Glutamatergic neuron (in vitro differentiated cells): ENCODE measurements around the gene MRPL10. TPM values are rescaled to one million over a fixed set of nuclear protein-coding genes. Genes with fewer than 3 reads are reported as not detected.

ENCODE experiments used
- DNase-seq: peaks from one replicate; pipeline ENCODE4 v3.0.0; 2022
- H3K27ac Mint-ChIP-seq: one replicate; pipeline ENCODE4 v1.8.0; 2020; ENCODE audit warnings: mild to moderate bottlenecking, mixed read lengths, inconsistent platforms; ENCODE audit not compliant: unreplicated experiment
- H3K27me3 Mint-ChIP-seq: one replicate; pipeline ENCODE4 v1.8.0; 2020; ENCODE audit warnings: mild to moderate bottlenecking, moderate library complexity, mixed read lengths, inconsistent platforms; ENCODE audit not compliant: unreplicated experiment
- H3K36me3 Mint-ChIP-seq: one replicate; pipeline ENCODE4 v1.8.0; 2020; ENCODE audit warnings: mild to moderate bottlenecking, mixed read lengths, inconsistent platforms; ENCODE audit not compliant: unreplicated experiment
- H3K4me1 Mint-ChIP-seq: one replicate; pipeline ENCODE4 v1.8.0; 2020; ENCODE audit warnings: mild to moderate bottlenecking, low read depth, mixed read lengths, inconsistent platforms; ENCODE audit not compliant: unreplicated experiment
- H3K4me3 Mint-ChIP-seq: one replicate; pipeline ENCODE4 v1.8.0; 2020; ENCODE audit warnings: mild to moderate bottlenecking, mixed read lengths, inconsistent platforms; ENCODE audit not compliant: unreplicated experiment
- H3K9me3 Mint-ChIP-seq: one replicate; pipeline ENCODE4 v1.8.0; 2020; ENCODE audit warnings: mild to moderate bottlenecking, moderate library complexity, mixed read lengths, inconsistent platforms; ENCODE audit not compliant: unreplicated experiment
- total RNA-seq: library from RNA; stranded (reverse); fragmentation: NEBNext Ultra II Directional; extraction: Animal tissue kit (Norgen Biotek cat#: 25700); gene quantifications from one replicate; pipeline ENCODE4 v1.2.1, GENCODE V29; 2021; ENCODE audit not compliant: unreplicated experiment
- TF ChIP-seq, protein P1 (sequence below): fragments of 200-600 bp; sonication (generic); IDR thresholded peaks from one replicate; pipeline ENCODE4 v1.5.0; 2021; ENCODE audit not compliant: partially characterized antibody, unreplicated experiment

MRPL10 gene
- total RNA-seq, 1 donor from 2014 or later, result 38.7 TPM

DNA sequence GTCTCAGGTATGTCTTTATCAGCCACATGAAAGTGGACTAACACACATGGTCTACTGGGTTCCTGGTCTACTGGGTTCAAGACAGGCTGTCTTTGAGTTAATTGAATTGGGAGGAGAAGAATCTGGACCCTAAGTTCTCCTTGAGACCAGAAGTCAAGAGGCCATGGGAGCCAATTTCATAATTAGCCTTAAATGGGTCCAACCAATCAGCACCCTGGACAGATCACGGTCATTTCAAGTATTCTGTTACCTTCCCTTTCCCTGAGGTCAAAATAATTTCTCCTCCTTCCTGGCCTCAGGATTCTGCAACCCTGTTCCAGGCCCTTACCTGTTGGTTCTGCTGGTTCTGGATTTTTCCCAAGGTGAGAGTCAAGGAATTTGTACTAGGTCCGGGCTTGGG is 33.5 kb downstream of the MRPL10 start:
- no peaks in the 10 kb centered on the region for H3K9me3 Mint-ChIP-seq
- DNase-seq, result no peak
- no peak overlapping the region for H3K4me3 Mint-ChIP-seq

DNA sequence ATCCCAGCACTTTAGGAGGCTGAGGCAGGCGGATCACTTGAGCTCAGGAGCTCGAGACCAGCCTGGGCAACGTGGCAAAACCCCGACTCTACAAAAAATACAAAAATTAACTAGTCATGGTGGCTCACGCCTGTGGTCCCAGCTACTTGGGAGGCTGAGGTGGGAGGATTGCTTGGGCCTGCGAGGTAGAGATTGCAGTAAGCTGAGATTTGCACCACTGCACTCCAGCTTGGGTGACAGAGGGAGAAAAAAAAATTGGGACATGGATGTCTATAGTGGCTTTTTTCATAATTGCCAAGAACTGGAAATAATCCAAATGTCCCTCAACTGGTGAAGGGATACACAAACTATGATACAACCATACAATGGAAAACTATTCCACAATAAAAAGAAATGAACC is 38.4 kb downstream of the MRPL10 start:
- Mint-ChIP-seq H3K27ac (no peak overlapping the region), H3K36me3 (no peaks in the 10 kb centered on the region), H3K27me3 (peaks cover 18% of the 10 kb centered on the region), H3K9me3 (no peaks in the 10 kb centered on the region), H3K4me1 (peaks cover 3% of the 10 kb centered on the region), H3K4me3 (no peak overlapping the region)
- DNase-seq, result no peak
- TF ChIP-seq, protein P1, sequence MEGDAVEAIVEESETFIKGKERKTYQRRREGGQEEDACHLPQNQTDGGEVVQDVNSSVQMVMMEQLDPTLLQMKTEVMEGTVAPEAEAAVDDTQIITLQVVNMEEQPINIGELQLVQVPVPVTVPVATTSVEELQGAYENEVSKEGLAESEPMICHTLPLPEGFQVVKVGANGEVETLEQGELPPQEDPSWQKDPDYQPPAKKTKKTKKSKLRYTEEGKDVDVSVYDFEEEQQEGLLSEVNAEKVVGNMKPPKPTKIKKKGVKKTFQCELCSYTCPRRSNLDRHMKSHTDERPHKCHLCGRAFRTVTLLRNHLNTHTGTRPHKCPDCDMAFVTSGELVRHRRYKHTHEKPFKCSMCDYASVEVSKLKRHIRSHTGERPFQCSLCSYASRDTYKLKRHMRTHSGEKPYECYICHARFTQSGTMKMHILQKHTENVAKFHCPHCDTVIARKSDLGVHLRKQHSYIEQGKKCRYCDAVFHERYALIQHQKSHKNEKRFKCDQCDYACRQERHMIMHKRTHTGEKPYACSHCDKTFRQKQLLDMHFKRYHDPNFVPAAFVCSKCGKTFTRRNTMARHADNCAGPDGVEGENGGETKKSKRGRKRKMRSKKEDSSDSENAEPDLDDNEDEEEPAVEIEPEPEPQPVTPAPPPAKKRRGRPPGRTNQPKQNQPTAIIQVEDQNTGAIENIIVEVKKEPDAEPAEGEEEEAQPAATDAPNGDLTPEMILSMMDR, result no peak

More for the DNA sequence above, 33.5 kb downstream of the MRPL10 start:
- peaks cover 5% of the 10 kb centered on the region for H3K27me3 Mint-ChIP-seq
- H3K36me3 Mint-ChIP-seq, result no peaks in the 10 kb centered on the region
- no peaks in the 10 kb centered on the region for H3K4me1 Mint-ChIP-seq
- TF ChIP-seq, protein P1, result no peak
- H3K27ac Mint-ChIP-seq, result no peak overlapping the region

DNA sequence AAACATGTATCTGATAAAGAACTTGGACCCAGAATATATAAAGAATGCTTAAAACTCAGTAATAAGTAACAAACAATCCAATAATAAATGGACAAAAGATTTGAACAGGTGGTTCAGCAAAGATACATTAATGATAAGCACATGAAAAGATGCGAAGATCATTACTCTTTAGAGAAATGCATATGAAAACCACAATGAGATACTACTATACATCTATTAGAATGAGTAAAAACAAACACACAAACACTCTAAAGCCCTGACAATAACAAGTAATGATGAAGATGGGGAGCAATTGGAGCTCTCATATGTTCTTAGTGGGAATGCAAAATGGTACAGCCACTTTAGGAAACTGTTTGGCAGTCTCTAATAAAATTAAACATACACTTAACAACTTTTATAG is 38.9 kb downstream of the MRPL10 start:
- Mint-ChIP-seq H3K4me1 (peaks cover 3% of the 10 kb centered on the region), H3K9me3 (no peaks in the 10 kb centered on the region), H3K36me3 (no peaks in the 10 kb centered on the region), H3K27me3 (peaks cover 18% of the 10 kb centered on the region), H3K27ac (no peak overlapping the region), H3K4me3 (no peak overlapping the region)
- TF ChIP-seq, protein P1, result no peak
- DNase-seq, result no peak

DNA sequence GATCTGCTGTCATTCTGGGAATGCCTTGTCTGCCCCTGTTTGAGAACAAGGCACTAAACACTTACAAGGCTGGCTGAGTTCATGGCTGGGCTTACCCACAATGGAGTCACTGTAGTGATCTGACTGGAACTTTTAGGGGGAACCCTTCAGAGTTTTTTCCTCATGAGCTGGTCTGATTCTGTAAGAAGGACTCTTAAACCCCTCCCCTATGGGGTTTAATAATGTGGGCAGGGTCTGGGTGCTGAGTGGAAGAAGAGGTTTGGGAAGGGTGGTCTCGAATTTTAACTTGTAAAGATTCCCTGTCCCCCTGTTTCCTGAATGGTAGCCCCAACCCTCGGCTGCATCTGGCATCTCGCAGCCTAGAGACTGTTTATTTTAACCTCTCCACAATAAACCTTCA is 40.3 kb downstream of the MRPL10 start:
- DNase-seq, result no peak
- H3K4me3 Mint-ChIP-seq, result no peak overlapping the region
- no peaks in the 10 kb centered on the region for H3K36me3 Mint-ChIP-seq
- peaks cover 3% of the 10 kb centered on the region for H3K4me1 Mint-ChIP-seq
- H3K9me3 Mint-ChIP-seq, result no peaks in the 10 kb centered on the region
- H3K27me3 Mint-ChIP-seq, result peaks cover 18% of the 10 kb centered on the region
- TF ChIP-seq, protein P1, result no peak
- H3K27ac Mint-ChIP-seq, result no peak overlapping the region

DNA sequence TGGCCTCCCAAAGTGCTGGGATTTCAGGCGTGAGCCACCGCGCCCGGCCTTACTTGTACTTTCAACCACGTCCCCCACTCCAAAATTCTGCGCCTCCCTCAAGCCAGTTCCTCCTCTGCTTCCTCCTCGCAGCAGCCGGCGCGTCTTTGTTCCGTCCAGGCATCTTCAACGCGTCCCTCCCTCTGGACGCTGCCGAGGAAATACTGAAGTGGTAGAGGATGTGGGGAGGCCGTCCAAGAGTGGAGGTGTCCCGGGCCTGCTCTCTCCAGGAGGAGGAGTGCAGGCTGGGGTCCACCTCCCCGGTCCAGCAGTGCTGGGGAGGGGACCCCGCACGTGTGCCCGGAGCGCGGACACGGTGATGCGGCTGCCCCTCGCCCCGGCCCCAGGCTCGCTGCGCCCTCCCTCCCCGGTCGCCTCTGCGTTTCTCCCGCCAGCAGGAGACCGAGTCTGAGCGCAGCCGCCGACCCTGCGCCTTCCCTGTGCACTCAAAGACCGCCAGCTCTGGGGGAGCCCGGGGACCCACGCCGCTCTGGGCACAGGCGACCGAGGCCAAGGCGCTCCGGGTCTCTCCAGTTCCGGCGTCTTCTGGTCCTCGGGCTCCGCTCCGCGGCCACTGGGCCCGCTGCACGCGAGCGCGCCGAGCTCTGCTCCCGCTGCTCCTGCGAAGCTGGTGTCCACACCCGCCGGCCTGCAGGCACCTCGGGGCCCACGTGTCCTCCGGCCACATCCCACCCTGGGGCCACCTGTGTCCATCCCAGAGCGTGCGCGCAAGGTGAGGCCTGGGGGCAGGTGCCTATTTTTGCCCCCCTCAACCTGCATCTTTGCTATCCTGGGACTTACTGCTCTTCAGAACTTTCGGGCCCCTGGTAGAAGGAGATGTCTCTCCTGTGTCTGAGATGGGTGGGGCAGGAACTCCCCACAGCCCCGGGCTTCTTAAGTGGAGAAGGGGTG is 41.5 kb downstream of the MRPL10 start:
- no peaks in the 10 kb centered on the region for H3K9me3 Mint-ChIP-seq
- peaks cover 3% of the 10 kb centered on the region for H3K4me1 Mint-ChIP-seq
- H3K27me3 Mint-ChIP-seq, result peaks cover 18% of the 10 kb centered on the region
- peak overlapping the region; percentile 91 for H3K4me3 Mint-ChIP-seq
- H3K27ac Mint-ChIP-seq, result no peak overlapping the region
- H3K36me3 Mint-ChIP-seq, result no peaks in the 10 kb centered on the region
- DNase-seq, result peak; percentile 77
- TF ChIP-seq, protein P1, result no peak
